Stomach (tissue), 9 donors: Measurements from ENCODE around the gene GOLGA6L25. TPM values are rescaled to one million over a fixed set of nuclear protein-coding genes. Genes with fewer than 3 reads are reported as not detected.
"Not testable (repeated sequence)": the region's sequence is repeated elsewhere in the genome, so short reads cannot be mapped to it uniquely, and the experiment has no call there.

Source experiments
- DNase-seq, 2 donors: peaks; one replicate each; pipeline versions ENCODE4 v3.0.0 to v3.0.0-alpha.2; 2013 to 2019
- H3K27ac ChIP-seq, 5 donors: fragments of 200-600 bp in 4 of 5; sonication (generic) in 4 of 5; one replicate each; pipeline ENCODE4 v1.5.1; 2013 to 2019; ENCODE audit warnings: mild to moderate bottlenecking in 1 of 5, moderate library complexity in 1 of 5
- H3K27me3 ChIP-seq, 3 donors: fragments of 200-600 bp; sonication (generic); one replicate each; pipeline ENCODE4 v1.5.1; 2017 to 2019; ENCODE audit warnings: mixed run types in 1 of 3
- H3K36me3 ChIP-seq, 4 donors: fragments of 200-600 bp; sonication (generic); 1 replicate in 3 of 4; 2 replicates in 1 of 4; pipeline ENCODE4 v1.5.1; 2016 to 2019
- H3K4me1 ChIP-seq, 4 donors: fragments of 200-600 bp; sonication (generic); one replicate each; pipeline ENCODE4 v1.5.1; 2016 to 2019
- H3K4me3 ChIP-seq, 4 donors: fragments of 200-600 bp; sonication (generic) in 3 of 4; one replicate each; pipeline ENCODE4 v1.5.1; 2016 to 2019; ENCODE audit warnings: mild to moderate bottlenecking in 1 of 4
- H3K9me3 ChIP-seq, 4 donors: fragments of 200-600 bp; sonication (generic); one replicate each; pipeline ENCODE4 v1.5.1; 2016 to 2019
- WGBS, 5 donors: extraction: QIAGEN DNeasy Blood & Tissue Kit in 3 of 5; methylation state at CpG; one replicate each; pipeline versions ENCODE4 v1.1.5 to v1.1.7; 2013 to 2018; 5-methylcytosine and 5-hydroxymethylcytosine counted together
- intact Hi-C: fragments of 100-400 bp; cut with DNase I; formaldehyde crosslinking; loops from one replicate; pipeline ENCODE4 v1.15.1; 2023; ENCODE audit warnings: low total_unique reads
- polyA plus RNA-seq, 3 donors: library from polyadenylated mRNA; stranded (reverse); fragments of 200-250 nt; gene quantifications; one replicate each; pipeline ENCODE4 v1.2.3, GENCODE V29; 2013
- small RNA-seq, 4 donors: library from RNA; depleted of rRNA; stranded (forward); fragments of <200 nt; gene quantifications; one replicate each; pipeline ENCODE3, GENCODE V24; 2016
- total RNA-seq, 5 donors: library from RNA; depleted of rRNA; stranded (reverse); fragments of >200 nt; gene quantifications; one replicate each; pipeline versions ENCODE4 v1.1.0 to v1.2.3, GENCODE V29; 2014 to 2016
- donor health status: healthy with polysubstance abuse.
- donor health status: Bipolar disorder and iron deficiency.
- donor health status: healthy.

Gene GOLGA6L25
- total and polyA plus RNA-seq, 8 donors = not detected

DNA sequence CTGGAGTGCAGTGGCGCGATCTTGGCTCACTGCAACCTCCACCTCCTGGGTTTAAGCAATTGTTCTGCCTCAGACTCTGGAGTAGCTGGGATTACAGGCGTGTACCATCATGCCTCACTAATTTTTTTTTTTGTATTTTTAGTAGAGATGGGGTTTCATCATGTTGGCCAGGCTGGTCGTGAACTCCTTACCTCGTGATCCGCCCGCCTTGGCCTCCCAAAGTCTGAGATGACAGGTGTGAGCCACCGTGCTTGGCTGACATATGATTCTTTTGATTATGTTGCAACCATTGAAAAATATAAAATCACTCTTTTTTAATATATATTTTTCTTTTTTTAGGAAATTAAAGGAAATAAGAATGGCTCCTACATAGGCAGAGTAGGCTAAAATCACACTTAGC is 44.8 kb downstream of the GOLGA6L25 start:
- H3K4me1 ChIP-seq, H3K36me3 ChIP-seq, H3K4me3 ChIP-seq, H3K27me3 ChIP-seq, intact Hi-C loops, H3K27ac ChIP-seq, DNase-seq, H3K9me3 ChIP-seq: not testable (repeated sequence)
- WGBS, 5 donors = 82 to 97% (median 93%) methylated on average over 5 to 7 of the region's 8 CpGs; no CpG with 5 or more reads in 1 of the 5 donors

DNA sequence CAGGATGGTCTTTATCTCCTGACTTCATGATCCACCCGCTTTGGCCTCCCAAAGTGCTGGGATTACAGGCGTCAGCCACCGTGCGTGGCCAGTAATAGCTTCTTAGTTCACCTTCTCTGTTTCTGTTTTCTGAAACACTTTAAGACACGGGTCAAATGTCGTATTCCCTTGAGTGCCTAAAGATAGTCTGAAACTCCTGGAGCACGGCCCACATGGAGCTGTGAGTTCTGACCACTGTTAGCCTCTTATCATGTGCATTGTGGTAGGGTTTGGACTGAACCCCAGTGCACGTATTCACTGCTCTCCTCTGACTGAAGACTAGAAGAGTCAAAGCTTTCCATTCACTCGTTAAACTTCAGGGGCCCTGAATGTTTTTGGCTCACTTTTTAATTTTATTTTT is 48.8 kb downstream of the GOLGA6L25 start:
- H3K27ac ChIP-seq, H3K27me3 ChIP-seq, H3K4me1 ChIP-seq, DNase-seq, H3K9me3 ChIP-seq, H3K36me3 ChIP-seq, intact Hi-C loops, H3K4me3 ChIP-seq: not testable (repeated sequence)
- 96 to 100% (median 98%) methylated on average over 3 to 4 of the region's 9 CpGs for WGBS, 5 donors

Small RNA genes within 50 kb of the gene (small RNA-seq; reads per million reads assigned to genes)
- gene AC138749.2 = 0 reads per million in 4 donors
- gene RF00017 = 0 reads per million in 4 donors

Other genes starting within 250 kb of the GOLGA6L25 start
- gene HERC2, start 231.4 kb upstream of the GOLGA6L25 start, total RNA-seq = 100 to 1,000 TPM in 3 of 5 donors, 10 to 100 TPM in 2; 68.4 to 437 (median 112) TPM
- gene HERC2, start 231.4 kb upstream of the GOLGA6L25 start, polyA plus RNA-seq = 10 to 100 TPM in 2 of 3 donors, 1 to 10 TPM in 1; 7.9 to 21.5 (median 11.5) TPM
- not detected for gene GOLGA6L24, start 195.5 kb upstream of the GOLGA6L25 start, total RNA-seq
- gene GOLGA6L24, start 195.5 kb upstream of the GOLGA6L25 start, polyA plus RNA-seq = not detected
- not detected for gene GOLGA8F, start 174.9 kb upstream of the GOLGA6L25 start, total RNA-seq
- not detected for gene GOLGA8F, start 174.9 kb upstream of the GOLGA6L25 start, polyA plus RNA-seq
- gene GOLGA8G, start 20.6 kb upstream of the GOLGA6L25 start, total RNA-seq = not detected
- under 1 TPM in 1 of 3 donors, not detected in 2; 0.03 TPM for gene GOLGA8G, start 20.6 kb upstream of the GOLGA6L25 start, polyA plus RNA-seq
- gene GOLGA8M, start 158.9 kb downstream of the GOLGA6L25 start, total RNA-seq = not detected
- gene GOLGA8M, start 158.9 kb downstream of the GOLGA6L25 start, polyA plus RNA-seq = not detected